SK-N-SH (cell line): ENCODE results near the gene CACNA2D3. TPM values are rescaled to one million over a fixed set of nuclear protein-coding genes. Genes with fewer than 3 reads are reported as not detected.

Experiments
- CTCF ChIA-PET: fragments of 300-600, 350-600 bp; formaldehyde crosslinking; extraction: SDS; loops from one replicate; lab custom pipeline; 2021; lab: Yijun Ruan, JAX
- POLR2A ChIA-PET: fragments of 350-600 bp; sonication (Branson Sonifier 250); formaldehyde crosslinking; extraction: SDS; loops from one replicate; lab custom pipeline; 2020; ENCODE audit warnings: antibody characterized with exemption, inconsistent platforms; lab: Yijun Ruan, JAX
- DNase-seq: peaks from one replicate; pipeline ENCODE4 v3.0.0; 2012
- H2AFZ ChIP-seq: fragments of 200-600 bp; sonication (generic); 2 replicates; pipeline ENCODE4 v1.8.1; 2016; ENCODE audit warnings: antibody characterized with exemption, mild to moderate bottlenecking, low read depth
- H3F3A ChIP-seq: fragments of 200-600 bp; sonication (generic); replicated peaks from 2 replicates; pipeline ENCODE3; 2016; ENCODE audit warnings: antibody characterized with exemption, mild to moderate bottlenecking; ENCODE audit not compliant: insufficient read depth
- H3K27ac ChIP-seq, 2 experiments: fragments of 200-500 bp in 1 of 2; fragments of 200-600 bp in 1 of 2; sonication (Bioruptor generic) in 1 of 2; sonication (generic), shearing (Covaris generic) in 1 of 2; 2 replicates each; pipeline versions ENCODE4 v1.5.1 to v1.6.1; 2014 to 2016; ENCODE audit warnings: low read depth in 2 of 2, inconsistent platforms in 1 of 2, low read length in 1 of 2, mild to moderate bottlenecking in 1 of 2, mixed read lengths in 1 of 2
- H3K27me3 ChIP-seq: fragments of 200-600 bp; sonication (generic), shearing (Covaris generic); 2 replicates; pipeline ENCODE4 v1.6.1; 2016; ENCODE audit warnings: mixed run types; ENCODE audit not compliant: insufficient read depth
- H3K36me3 ChIP-seq, 2 experiments: fragments of 200-500 bp in 1 of 2; fragments of 200-600 bp in 1 of 2; sonication (Bioruptor generic) in 1 of 2; sonication (generic) in 1 of 2; replicated peaks in 1 of 2; 2 replicates each; pipeline versions ENCODE3 to v1.5.1; 2014 to 2016; ENCODE audit warnings: low read length in 1 of 2, mild to moderate bottlenecking in 1 of 2; ENCODE audit not compliant: insufficient read depth in 2 of 2, control insufficient read depth in 1 of 2
- H3K4me1 ChIP-seq, 2 experiments: fragments of 200-500 bp in 1 of 2; fragments of 200-600 bp in 1 of 2; sonication (Bioruptor generic) in 1 of 2; sonication (generic), shearing (Covaris generic) in 1 of 2; 2 replicates each; pipeline versions ENCODE4 v1.5.1 to v1.6.1; 2014 to 2016; ENCODE audit warnings: low read depth in 1 of 2, low read length in 1 of 2, mixed run types in 1 of 2; ENCODE audit not compliant: insufficient read depth in 2 of 2, control insufficient read depth in 1 of 2
- H3K4me2 ChIP-seq: fragments of 200-600 bp; sonication (generic), shearing (Covaris generic); 2 replicates; pipeline ENCODE4 v1.6.1; 2017; ENCODE audit warnings: mixed run types
- H3K4me3 ChIP-seq, 2 experiments: fragments of 200-500 bp in 1 of 2; fragments of 200-600 bp in 1 of 2; sonication (Bioruptor generic) in 1 of 2; sonication (generic), shearing (Covaris generic) in 1 of 2; 2 replicates each; pipeline versions ENCODE4 v1.5.1 to v1.8.1; 2014 to 2016; ENCODE audit warnings: low read depth in 2 of 2, inconsistent platforms in 1 of 2, low read length in 1 of 2, mild to moderate bottlenecking in 1 of 2, mixed read lengths in 1 of 2, moderate library complexity in 1 of 2
- H3K79me2 ChIP-seq: fragments of 200-600 bp; sonication (generic); 2 replicates; pipeline ENCODE4 v1.8.1; 2017; ENCODE audit warnings: mild to moderate bottlenecking; ENCODE audit not compliant: insufficient read depth
- H3K9ac ChIP-seq: fragments of 200-600 bp; sonication (generic); 2 replicates; pipeline ENCODE4 v1.6.1; 2017; ENCODE audit warnings: mixed run types
- H3K9me2 ChIP-seq: fragments of 200-600 bp; sonication (generic); 2 replicates; pipeline ENCODE4 v1.6.1; 2017; ENCODE audit warnings: mixed run types
- H3K9me3 ChIP-seq: fragments of 200-600 bp; sonication (generic); 2 replicates; pipeline ENCODE4 v1.6.1; 2017; ENCODE audit warnings: mixed run types, mild to moderate bottlenecking, moderate library complexity
- H4K20me1 ChIP-seq: fragments of 200-600 bp; sonication (generic); 2 replicates; pipeline ENCODE4 v1.6.1; 2017; ENCODE audit warnings: mild to moderate bottlenecking, mixed run types; ENCODE audit not compliant: insufficient read depth
- CHD2 ChIP-seq: fragments of 150-350 bp; IDR thresholded peaks from 2 replicates; pipeline ENCODE4 v1.6.1; 2018; ENCODE audit warnings: low read length; ENCODE audit not compliant: partially characterized antibody
- EZH2phosphoT487 ChIP-seq: fragments of 200-600 bp; sonication (generic); IDR thresholded peaks from 2 replicates; pipeline ENCODE4 v1.6.1; 2017; ENCODE audit warnings: low read depth, mixed run types, mild to moderate bottlenecking, antibody characterized with exemption, moderate library complexity, borderline replicate concordance
- FOSL2 ChIP-seq: IDR thresholded peaks from 2 replicates; pipeline ENCODE4 v1.4.0; 2012; ENCODE audit warnings: low read depth, mild to moderate bottlenecking, moderate library complexity, borderline replicate concordance
- JUND ChIP-seq: IDR thresholded peaks from 2 replicates; pipeline ENCODE4 v1.4.0; 2012
- NFIC ChIP-seq: IDR thresholded peaks from 2 replicates; pipeline ENCODE4 v1.4.0; 2012; ENCODE audit warnings: borderline replicate concordance
- RAD21 ChIP-seq: IDR thresholded peaks from 2 replicates; pipeline ENCODE4 v1.6.1; 2012; ENCODE audit warnings: mild to moderate bottlenecking, low read length
- RFX5 ChIP-seq: IDR thresholded peaks from 2 replicates; pipeline ENCODE4 v1.6.1; 2012; ENCODE audit warnings: mild to moderate bottlenecking, improper control_type of control experiment, low read length
- RXRA ChIP-seq: IDR thresholded peaks from 2 replicates; pipeline ENCODE4 v1.4.0; 2012; ENCODE audit warnings: low read depth, mild to moderate bottlenecking, borderline replicate concordance
- SIN3A ChIP-seq: IDR thresholded peaks from 2 replicates; pipeline ENCODE4 v1.6.1; 2012; ENCODE audit warnings: low read depth, mild to moderate bottlenecking, low read length, moderate library complexity, borderline replicate concordance
- SMC3 ChIP-seq: IDR thresholded peaks from 2 replicates; pipeline ENCODE4 v1.6.1; 2012; ENCODE audit warnings: low read depth, low read length, improper control_type of control experiment
- TCF12 ChIP-seq: IDR thresholded peaks from 2 replicates; pipeline ENCODE4 v1.4.0; 2012
- TEAD4 ChIP-seq: IDR thresholded peaks from 2 replicates; pipeline ENCODE4 v1.4.0; 2012; ENCODE audit warnings: mild to moderate bottlenecking, borderline replicate concordance; ENCODE audit not compliant: insufficient read depth
- YY1 ChIP-seq: IDR thresholded peaks from 2 replicates; pipeline ENCODE4 v1.4.0; 2012; ENCODE audit warnings: low read depth, mild to moderate bottlenecking
- WGBS: methylation state at CpG from one replicate; pipeline ENCODE4 v1.1.6; 2017; ENCODE audit warnings: low lambda C conversion rate; 5-methylcytosine and 5-hydroxymethylcytosine counted together
- polyA plus RNA-seq, 3 experiments: library from polyadenylated mRNA; depleted of rRNA; stranded (reverse); fragments of >200 nt; gene quantifications; 2 replicates each; pipeline ENCODE4 v1.2.3, GENCODE V29; 2012
- TF ChIP-seq, protein P1 (sequence below): IDR thresholded peaks from 2 replicates; pipeline ENCODE4 v1.6.1; 2012; ENCODE audit warnings: mild to moderate bottlenecking, low read depth, low read length, moderate library complexity
- TF ChIP-seq, protein P2 (sequence below): fragments of 200-600 bp; sonication (generic); IDR thresholded peaks from 2 replicates; pipeline ENCODE4 v1.6.1; 2017; ENCODE audit warnings: antibody characterized with exemption, mild to moderate bottlenecking, moderate library complexity
- TF ChIP-seq, protein P3 (sequence below): IDR thresholded peaks from 2 replicates; pipeline ENCODE4; 2012
- TF ChIP-seq, protein P4 (sequence below): fragments of 150-350 bp; IDR thresholded peaks from 2 replicates; pipeline ENCODE4 v1.6.1; 2017; ENCODE audit warnings: antibody characterized with exemption, low read length, low read depth, borderline replicate concordance
- TF ChIP-seq, protein P5 (sequence below): IDR thresholded peaks from 2 replicates; pipeline ENCODE4 v1.4.0; 2012; ENCODE audit warnings: low read depth

The CACNA2D3 gene
- polyA plus RNA-seq, 1 of the 3 experiments (the other 2 are of a cell fraction): 0.15 TPM

DNA sequence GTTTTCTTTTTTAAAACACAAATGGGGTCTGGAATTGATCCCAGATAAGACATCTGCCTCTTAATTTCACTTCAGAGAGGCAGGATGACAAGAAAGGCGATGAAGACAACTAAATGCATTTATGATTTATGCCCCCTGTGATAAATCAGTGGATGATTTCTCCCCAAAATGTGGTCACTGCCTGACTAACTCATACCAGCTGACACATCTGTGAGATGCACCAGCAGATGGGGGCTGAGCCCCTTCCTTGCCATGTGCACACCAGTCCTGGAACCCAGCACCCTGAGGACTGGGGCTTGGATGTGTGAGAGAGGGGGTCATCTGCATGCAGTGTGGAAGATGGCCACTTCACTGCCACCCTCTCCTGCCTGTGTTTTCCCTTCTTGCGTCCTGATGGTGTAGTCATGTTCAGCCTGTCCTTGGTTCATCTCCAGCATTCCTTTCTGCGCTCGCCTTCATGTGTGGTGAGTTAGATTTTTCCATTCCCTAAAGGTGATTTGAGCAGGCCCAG is 541.2 kb downstream of the CACNA2D3 start:
- Histone ChIP-seq H4K20me1 (no peaks in the 10 kb centered on the region), H3K4me1 (no peaks in the 10 kb centered on the region; a peak in 1 of 4 replicates), H3F3A (no peaks in the 10 kb centered on the region), H2AFZ (no peak overlapping the region), H3K4me2 (no peak overlapping the region), H3K4me3 (no peak overlapping the region), H3K9me3 (no peaks in the 10 kb centered on the region), H3K36me3 (no peaks in the 10 kb centered on the region), H3K79me2 (no peaks in the 10 kb centered on the region), H3K27ac (no peak overlapping the region)
- POLR2A ChIA-PET: no interaction called here
- TF ChIP-seq CHD2: no peak
- TF ChIP-seq, all 33 proteins: peak for 0
- CTCF ChIA-PET: no interaction called here
- Histone ChIP-seq H3K9me2 (no peaks in the 10 kb centered on the region), H3K27me3 (no peaks in the 10 kb centered on the region), H3K9ac (no peak overlapping the region)
- 28% methylated on average over 4 of the region's 4 CpGs for WGBS
- no peak for DNase-seq

DNA sequence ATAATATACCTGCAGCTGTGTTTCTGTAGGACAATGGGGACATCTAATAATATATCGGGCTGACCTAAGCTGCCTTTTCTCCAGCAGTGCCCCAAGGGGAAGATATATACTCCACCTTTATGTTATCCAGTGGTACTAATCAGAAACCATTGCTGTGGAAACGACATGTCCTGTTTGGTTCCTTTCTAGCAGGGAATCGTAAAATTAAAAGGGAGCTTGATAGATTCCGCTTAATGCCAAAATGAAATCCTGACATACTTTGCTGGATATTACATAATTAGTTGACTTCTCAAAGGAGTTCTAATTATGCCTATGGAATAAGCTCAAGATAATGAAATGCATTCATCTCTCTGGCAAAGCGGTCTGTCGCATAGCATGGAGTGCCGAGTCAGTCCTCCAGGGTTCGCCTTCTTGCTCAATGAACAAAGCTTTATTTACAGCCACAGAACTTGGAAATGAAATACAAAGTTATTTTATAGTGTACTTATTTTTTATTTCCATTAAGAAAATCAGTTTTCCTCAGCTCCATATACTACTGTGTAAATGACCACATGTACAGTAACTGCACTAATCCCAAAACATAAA is 542.8 kb downstream of the CACNA2D3 start:
- Histone ChIP-seq H3K27me3 (no peaks in the 10 kb centered on the region), H3K36me3 (no peaks in the 10 kb centered on the region), H3K9ac (no peak overlapping the region), H3K4me2 (no peak overlapping the region), H3K9me2 (no peaks in the 10 kb centered on the region), H3K4me3 (no peak overlapping the region), H3K79me2 (no peaks in the 10 kb centered on the region), H4K20me1 (no peaks in the 10 kb centered on the region), H3F3A (no peaks in the 10 kb centered on the region), H3K27ac (no peak overlapping the region), H3K9me3 (no peaks in the 10 kb centered on the region), H2AFZ (no peak overlapping the region), H3K4me1 (no peaks in the 10 kb centered on the region; a peak in 1 of 4 replicates)
- POLR2A ChIA-PET: no interaction called here
- no peak for TF ChIP-seq TCF12
- no peak for TF ChIP-seq NFIC
- TF ChIP-seq EZH2phosphoT487: no peak
- no peak for TF ChIP-seq SMC3
- TF ChIP-seq, protein P1, sequence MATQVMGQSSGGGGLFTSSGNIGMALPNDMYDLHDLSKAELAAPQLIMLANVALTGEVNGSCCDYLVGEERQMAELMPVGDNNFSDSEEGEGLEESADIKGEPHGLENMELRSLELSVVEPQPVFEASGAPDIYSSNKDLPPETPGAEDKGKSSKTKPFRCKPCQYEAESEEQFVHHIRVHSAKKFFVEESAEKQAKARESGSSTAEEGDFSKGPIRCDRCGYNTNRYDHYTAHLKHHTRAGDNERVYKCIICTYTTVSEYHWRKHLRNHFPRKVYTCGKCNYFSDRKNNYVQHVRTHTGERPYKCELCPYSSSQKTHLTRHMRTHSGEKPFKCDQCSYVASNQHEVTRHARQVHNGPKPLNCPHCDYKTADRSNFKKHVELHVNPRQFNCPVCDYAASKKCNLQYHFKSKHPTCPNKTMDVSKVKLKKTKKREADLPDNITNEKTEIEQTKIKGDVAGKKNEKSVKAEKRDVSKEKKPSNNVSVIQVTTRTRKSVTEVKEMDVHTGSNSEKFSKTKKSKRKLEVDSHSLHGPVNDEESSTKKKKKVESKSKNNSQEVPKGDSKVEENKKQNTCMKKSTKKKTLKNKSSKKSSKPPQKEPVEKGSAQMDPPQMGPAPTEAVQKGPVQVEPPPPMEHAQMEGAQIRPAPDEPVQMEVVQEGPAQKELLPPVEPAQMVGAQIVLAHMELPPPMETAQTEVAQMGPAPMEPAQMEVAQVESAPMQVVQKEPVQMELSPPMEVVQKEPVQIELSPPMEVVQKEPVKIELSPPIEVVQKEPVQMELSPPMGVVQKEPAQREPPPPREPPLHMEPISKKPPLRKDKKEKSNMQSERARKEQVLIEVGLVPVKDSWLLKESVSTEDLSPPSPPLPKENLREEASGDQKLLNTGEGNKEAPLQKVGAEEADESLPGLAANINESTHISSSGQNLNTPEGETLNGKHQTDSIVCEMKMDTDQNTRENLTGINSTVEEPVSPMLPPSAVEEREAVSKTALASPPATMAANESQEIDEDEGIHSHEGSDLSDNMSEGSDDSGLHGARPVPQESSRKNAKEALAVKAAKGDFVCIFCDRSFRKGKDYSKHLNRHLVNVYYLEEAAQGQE: no peak
- no peak for TF ChIP-seq FOSL2
- TF ChIP-seq, protein P2, sequence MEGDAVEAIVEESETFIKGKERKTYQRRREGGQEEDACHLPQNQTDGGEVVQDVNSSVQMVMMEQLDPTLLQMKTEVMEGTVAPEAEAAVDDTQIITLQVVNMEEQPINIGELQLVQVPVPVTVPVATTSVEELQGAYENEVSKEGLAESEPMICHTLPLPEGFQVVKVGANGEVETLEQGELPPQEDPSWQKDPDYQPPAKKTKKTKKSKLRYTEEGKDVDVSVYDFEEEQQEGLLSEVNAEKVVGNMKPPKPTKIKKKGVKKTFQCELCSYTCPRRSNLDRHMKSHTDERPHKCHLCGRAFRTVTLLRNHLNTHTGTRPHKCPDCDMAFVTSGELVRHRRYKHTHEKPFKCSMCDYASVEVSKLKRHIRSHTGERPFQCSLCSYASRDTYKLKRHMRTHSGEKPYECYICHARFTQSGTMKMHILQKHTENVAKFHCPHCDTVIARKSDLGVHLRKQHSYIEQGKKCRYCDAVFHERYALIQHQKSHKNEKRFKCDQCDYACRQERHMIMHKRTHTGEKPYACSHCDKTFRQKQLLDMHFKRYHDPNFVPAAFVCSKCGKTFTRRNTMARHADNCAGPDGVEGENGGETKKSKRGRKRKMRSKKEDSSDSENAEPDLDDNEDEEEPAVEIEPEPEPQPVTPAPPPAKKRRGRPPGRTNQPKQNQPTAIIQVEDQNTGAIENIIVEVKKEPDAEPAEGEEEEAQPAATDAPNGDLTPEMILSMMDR: no peak
- TF ChIP-seq YY1: no peak
- no peak for TF ChIP-seq RFX5
- TF ChIP-seq, protein P3, sequence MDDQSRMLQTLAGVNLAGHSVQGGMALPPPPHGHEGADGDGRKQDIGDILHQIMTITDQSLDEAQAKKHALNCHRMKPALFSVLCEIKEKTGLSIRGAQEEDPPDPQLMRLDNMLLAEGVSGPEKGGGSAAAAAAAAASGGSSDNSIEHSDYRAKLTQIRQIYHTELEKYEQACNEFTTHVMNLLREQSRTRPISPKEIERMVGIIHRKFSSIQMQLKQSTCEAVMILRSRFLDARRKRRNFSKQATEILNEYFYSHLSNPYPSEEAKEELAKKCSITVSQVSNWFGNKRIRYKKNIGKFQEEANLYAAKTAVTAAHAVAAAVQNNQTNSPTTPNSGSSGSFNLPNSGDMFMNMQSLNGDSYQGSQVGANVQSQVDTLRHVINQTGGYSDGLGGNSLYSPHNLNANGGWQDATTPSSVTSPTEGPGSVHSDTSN: no peak
- TF ChIP-seq, protein P4, sequence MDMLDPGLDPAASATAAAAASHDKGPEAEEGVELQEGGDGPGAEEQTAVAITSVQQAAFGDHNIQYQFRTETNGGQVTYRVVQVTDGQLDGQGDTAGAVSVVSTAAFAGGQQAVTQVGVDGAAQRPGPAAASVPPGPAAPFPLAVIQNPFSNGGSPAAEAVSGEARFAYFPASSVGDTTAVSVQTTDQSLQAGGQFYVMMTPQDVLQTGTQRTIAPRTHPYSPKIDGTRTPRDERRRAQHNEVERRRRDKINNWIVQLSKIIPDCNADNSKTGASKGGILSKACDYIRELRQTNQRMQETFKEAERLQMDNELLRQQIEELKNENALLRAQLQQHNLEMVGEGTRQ: no peak
- no peak for TF ChIP-seq TEAD4
- TF ChIP-seq JUND: no peak
- TF ChIP-seq SIN3A: no peak
- TF ChIP-seq, protein P5, sequence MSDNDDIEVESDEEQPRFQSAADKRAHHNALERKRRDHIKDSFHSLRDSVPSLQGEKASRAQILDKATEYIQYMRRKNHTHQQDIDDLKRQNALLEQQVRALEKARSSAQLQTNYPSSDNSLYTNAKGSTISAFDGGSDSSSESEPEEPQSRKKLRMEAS: no peak
- no peak for TF ChIP-seq RAD21
- no peak for TF ChIP-seq RXRA
- no peak for DNase-seq
- 56% methylated on average over 8 of the region's 8 CpGs for WGBS
- CTCF ChIA-PET: no interaction called here
